GM18508 (cell line): Measurements from ENCODE around the gene NECTIN3.

Experiments used
- ATAC-seq: cut with Tn5 transposase; IDR thresholded peaks from one replicate; pipeline ENCODE4 v1.9.1; 2021; ENCODE audit warnings: moderate number of reproducible peaks; ENCODE audit not compliant: insufficient read depth, unreplicated experiment

The NECTIN3 gene

DNA sequence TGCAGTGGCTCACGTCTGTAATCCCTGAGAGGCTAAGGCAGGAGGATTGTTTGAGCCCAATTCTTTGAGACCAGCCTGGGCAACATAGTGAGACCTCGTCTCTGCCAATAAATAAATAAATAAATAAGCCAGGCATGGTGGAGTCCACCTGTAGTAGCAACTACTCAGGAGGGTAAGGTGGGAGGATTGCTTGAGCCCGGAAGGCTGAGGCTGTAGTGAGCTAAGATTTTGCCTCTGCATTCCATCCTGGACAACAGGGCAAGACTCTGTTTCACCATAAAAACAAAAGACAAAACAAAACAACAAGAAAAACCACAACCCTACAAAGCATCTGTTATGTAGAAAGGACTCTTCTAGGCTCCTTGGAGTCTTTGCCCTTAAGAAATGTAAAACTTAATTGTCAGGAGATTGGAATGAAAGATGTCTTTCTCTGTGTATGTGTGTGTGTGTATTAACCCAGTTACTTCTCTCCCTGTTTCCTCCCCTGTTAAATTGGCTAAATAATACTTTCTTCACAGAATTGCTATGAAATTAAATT, 9.5 kb downstream of the NECTIN3 start:
- no peak for ATAC-seq

GRCh38 chr3:111084911-111085310, 13.3 kb downstream of the NECTIN3 start:
- ATAC-seq = no peak

DNA sequence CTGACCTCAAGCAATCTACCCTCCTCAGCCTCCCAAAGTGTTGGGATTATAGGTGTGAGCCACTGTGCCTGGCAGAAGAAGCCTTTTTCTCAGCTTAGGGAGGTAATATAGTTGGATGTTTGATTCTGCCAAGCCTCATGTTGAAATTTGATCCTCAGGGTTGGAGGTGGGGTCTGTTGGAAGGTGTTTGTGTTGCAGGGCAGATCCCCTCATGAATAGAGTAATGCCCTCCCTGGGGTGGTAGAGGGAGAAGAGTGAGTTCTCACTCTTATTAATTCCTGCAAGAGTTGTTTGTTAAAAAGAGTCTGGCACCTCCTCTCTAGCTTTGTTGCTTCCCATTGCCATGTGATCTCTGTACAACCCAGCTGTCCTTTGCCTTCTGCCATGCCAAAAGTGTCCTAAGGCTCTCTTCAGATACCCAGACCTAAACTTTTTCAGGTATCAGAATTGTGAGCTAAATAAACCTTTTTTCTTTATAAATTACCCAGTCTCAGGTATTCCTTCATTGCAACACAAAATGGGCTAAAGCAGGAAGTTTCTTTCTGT, 16.4 kb downstream of the NECTIN3 start:
- no peak for ATAC-seq

- ATAC-seq = no peak
Measured at GRCh38 chr3:111096487-111097209, 25.0 kb downstream of the NECTIN3 start.

DNA sequence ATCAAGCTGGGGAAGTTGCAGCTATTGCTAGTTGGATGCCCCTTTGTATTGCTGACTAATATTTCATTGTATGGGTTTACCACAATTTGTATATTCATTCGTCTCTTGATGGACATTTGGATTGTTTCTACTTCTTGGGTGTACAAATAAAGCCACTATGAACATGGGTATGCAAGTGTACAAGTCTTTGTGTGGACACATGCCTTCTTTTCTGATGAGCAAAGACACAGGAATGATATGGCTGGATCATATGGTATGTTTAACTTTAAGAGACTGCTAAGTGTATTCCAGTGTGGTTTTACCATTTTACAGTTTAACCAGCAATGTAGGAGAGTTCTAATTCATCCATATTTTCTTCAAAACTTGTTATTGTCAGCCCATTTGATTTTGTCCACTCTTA, 32.2 kb downstream of the NECTIN3 start:
- no peak for ATAC-seq

DNA sequence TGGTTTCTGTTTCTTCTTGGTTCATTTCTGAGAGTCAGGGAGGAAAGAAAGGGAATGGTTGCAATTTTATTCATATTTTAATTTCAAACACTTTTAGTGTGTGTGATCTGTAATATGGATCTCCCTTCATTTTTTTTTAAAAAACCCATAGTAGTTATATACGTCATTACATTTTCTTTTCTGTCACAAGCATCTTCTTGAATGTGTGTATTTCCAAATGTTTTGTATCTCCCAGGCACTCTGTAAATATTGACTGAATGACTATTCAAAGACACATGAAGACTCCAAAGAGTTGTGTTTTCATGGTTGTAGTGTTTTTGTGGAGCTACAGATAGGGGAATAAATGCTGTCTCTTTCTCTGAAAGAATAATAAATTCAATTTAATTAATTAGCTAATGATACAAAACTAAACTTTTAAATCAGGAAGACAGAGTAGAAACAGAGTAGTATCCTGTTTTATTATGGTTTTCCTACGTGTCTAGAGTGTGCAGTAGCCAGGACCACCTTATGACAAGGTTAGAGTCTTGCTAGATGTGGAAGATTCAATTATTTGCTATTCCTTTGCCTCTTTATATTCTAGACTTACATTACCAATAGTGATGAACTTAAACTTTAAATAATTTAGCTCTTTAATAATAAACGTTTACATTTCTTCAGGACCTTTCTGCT, 35.5 kb downstream of the NECTIN3 start:
- no peak for ATAC-seq

GRCh38 chr3:111107662-111108035, 36.0 kb downstream of the NECTIN3 start:
- no peak for ATAC-seq

DNA sequence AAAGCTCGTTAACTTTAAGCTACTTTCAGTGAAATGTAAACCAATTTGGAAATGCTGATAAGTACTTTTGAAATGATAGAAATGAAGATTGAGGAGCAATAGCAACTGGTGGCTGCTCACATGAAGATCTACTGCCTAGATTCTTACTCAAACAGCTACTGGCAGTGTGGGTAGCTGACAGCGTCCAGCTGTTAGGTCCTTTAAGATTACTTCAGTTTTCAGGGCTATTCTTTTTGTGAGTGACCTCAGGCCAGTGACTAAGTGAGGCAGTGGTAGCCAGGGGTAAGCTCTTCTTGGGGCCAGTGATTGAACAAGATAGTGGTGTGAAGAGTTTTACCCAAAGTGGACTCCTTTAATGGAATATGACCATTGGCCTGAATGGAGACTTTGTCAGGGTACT, 41.3 kb downstream of the NECTIN3 start:
- ATAC-seq = no peak

DNA sequence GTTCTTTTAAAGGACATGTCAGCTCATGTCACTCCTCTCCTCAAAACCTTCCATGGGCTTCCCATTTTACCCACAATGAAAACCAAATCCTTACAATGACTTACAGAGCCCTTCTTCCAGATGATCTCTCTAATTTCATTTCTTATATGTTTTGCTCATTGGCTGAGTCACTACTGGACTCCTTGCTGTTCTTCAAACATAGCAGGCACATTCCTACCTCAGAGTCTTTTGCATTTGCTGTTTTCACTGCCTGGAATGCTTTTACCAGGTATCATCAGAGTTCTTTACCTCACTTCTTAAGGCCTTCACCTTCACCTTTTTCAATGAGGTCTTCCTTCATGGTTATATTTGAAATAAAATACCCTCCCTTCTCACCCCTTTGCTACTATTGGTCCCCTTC, 57.3 kb downstream of the NECTIN3 start:
- ATAC-seq = no peak

- ATAC-seq = no peak
Measured at GRCh38 chr3:111130827-111131226, 59.2 kb downstream of the NECTIN3 start.

- no peak for ATAC-seq
Measured at GRCh38 chr3:111134302-111134701, 62.7 kb downstream of the NECTIN3 start.

DNA sequence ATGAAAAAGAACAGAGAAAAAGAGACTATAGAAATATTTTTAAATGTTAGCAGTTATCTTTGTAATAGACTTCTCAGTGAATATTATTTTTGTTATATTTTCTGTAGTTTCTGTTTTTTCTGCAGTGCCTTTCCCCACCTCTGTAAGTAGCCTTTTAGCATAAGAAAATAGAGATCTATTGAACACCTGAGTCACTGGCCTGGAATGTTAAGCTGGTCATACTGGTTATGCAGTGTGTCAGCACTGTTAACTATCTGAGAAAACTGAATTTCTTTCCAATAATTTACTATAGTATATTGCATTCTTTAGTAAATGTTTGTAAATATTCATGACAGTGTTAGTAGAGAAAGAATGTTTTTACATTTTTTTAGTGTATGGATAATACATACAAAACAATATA, 79.8 kb downstream of the NECTIN3 start:
- ATAC-seq = no peak

GRCh38 chr3:111152496-111152895, 80.9 kb downstream of the NECTIN3 start:
- ATAC-seq = no peak

DNA sequence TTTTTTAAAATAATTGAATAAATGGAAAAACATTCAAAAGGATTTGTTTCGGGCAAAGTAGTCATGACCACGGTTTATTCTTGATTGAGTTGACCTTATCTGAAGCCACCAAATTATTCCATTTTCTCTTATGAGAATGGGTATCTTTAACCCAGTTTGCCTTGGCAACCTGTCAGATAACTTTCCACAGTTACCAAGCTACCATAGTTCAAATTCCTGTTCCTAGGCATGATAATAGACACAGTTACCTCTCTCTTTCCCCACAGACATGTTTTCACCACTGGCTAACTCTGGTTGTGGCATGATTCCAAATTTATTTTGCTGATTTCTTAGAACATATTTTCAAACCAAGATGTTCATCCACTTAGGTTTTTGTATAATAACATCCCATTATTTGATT, 84.9 kb downstream of the NECTIN3 start:
- ATAC-seq = no peak

- ATAC-seq = no peak
Measured at GRCh38 chr3:111159391-111159790, 87.8 kb downstream of the NECTIN3 start.

GRCh38 chr3:111164621-111165020, 93.0 kb downstream of the NECTIN3 start:
- ATAC-seq = no peak

DNA sequence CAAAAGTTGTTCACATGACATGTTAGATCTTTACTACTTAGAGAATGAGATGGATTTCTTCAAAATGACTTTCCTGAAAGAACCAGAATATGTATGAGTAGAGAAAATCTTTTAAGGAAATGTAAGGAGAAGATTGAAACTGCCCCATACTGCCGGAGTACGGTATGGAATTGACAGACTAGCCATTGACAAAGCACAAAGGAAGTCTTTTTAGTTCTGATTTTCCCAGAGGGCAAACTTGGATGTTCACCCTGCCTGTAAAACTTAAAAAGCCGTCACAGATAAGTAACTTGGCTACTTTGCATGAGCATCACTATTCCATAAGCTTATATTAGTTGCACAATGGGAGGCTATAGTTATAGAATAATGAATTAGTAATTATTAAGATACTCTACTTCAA, 93.8 kb downstream of the NECTIN3 start:
- ATAC-seq = no peak

- ATAC-seq = no peak
Measured at GRCh38 chr3:111173328-111173900, 101.8 kb downstream of the NECTIN3 start.

- no peak for ATAC-seq
Measured at GRCh38 chr3:111173906-111174305, 102.3 kb downstream of the NECTIN3 start.

- ATAC-seq = no peak
Measured at GRCh38 chr3:111190518-111190917, 118.9 kb downstream of the NECTIN3 start.

DNA sequence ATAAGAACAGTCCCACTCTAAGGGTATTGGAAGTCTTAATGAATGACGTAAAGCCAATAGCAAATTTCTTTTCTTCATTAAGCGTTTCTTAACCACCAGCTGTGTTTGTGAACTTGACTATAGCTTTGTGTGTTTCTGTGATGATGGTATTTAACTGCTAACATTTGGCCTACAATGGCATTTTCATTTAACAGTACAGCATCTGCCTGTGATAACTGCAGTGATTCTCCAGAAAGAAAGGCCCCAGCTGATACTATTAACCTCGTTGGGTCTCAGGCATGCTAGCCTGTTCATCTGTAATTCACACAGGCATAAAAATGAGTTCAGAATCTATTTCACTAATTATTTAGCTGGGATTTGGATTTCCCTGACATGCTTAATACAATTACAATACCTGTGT, 121.9 kb downstream of the NECTIN3 start:
- ATAC-seq = no peak
